HG03103 (cell line): ENCODE results near the gene PTPA.
"Not testable (repeated sequence)": the region's sequence is repeated elsewhere in the genome, so short reads cannot be mapped to it uniquely, and the experiment has no call there.

Experiments used
- ATAC-seq: cut with Tn5 transposase; IDR thresholded peaks from one replicate; pipeline ENCODE4 v1.9.1; 2021; ENCODE audit warnings: low read depth; ENCODE audit not compliant: unreplicated experiment

PTPA gene

GRCh38 chr9:129108805-129109536 is 2.2 kb upstream of the PTPA start:
- ATAC-seq = no peak

- ATAC-seq = no peak
Observed at GRCh38 chr9:129109537-129109903, 1.7 kb upstream of the PTPA start.

GRCh38 chr9:129109952-129110739 is 1.1 kb upstream of the PTPA start:
- ATAC-seq = peak; percentile 4

- peak; percentile 14 for ATAC-seq
Observed at GRCh38 chr9:129111528-129112151, 425 bp downstream of the PTPA start.

GRCh38 chr9:129112526-129112925 is 1.3 kb downstream of the PTPA start:
- ATAC-seq = not testable (repeated sequence)

GRCh38 chr9:129113645-129114304 is 2.6 kb downstream of the PTPA start:
- no peak for ATAC-seq

- ATAC-seq = no peak
Observed at GRCh38 chr9:129118799-129119198, 7.6 kb downstream of the PTPA start.

- no peak for ATAC-seq
Observed at GRCh38 chr9:129121483-129121882, 10.3 kb downstream of the PTPA start.

GRCh38 chr9:129122133-129122532 is 10.9 kb downstream of the PTPA start:
- ATAC-seq = no peak

GRCh38 chr9:129122976-129123375 is 11.8 kb downstream of the PTPA start:
- not testable (repeated sequence) for ATAC-seq

- no peak for ATAC-seq
Observed at GRCh38 chr9:129124506-129125069, 13.4 kb downstream of the PTPA start.

- no peak for ATAC-seq
Observed at GRCh38 chr9:129125478-129125877, 14.3 kb downstream of the PTPA start.

- ATAC-seq = no peak
Observed at GRCh38 chr9:129126749-129127618, 15.8 kb downstream of the PTPA start.

GRCh38 chr9:129128689-129129088 is 17.5 kb downstream of the PTPA start:
- ATAC-seq = no peak

- ATAC-seq = not testable (repeated sequence)
Observed at GRCh38 chr9:129130271-129130670, 19.1 kb downstream of the PTPA start.

- ATAC-seq = no peak
Observed at GRCh38 chr9:129130791-129131190, 19.6 kb downstream of the PTPA start.

GRCh38 chr9:129131300-129132145 is 20.3 kb downstream of the PTPA start:
- no peak for ATAC-seq

- no peak for ATAC-seq
Observed at GRCh38 chr9:129133082-129133481, 21.9 kb downstream of the PTPA start.

- no peak for ATAC-seq
Observed at GRCh38 chr9:129135476-129135875, 24.3 kb downstream of the PTPA start.
